HCT116 (cell line): ENCODE data around the gene PPP1R14C. TPM values are rescaled to one million over a fixed set of nuclear protein-coding genes. Genes with fewer than 3 reads are reported as not detected.

ENCODE experiments used
- ATAC-seq: fragments of 200-7000 bp; cut with Tn5 transposase; 2 replicates; pipeline ENCODE4 v1.9.1; 2020; ENCODE audit warnings: mild to moderate bottlenecking, moderate library complexity
- BruUV-seq: library from RNA; stranded (reverse); fragments of 400-500 nt; replicated peaks from 2 replicates; lab custom pipeline; 2021; lab: Mats Ljungman, UMichigan
- CTCF ChIA-PET: fragments of 300-600 bp; sonication (Branson Sonifier 250); formaldehyde crosslinking; loops from one replicate; lab custom pipeline; 2021; ENCODE audit warnings: antibody characterized with exemption; lab: Charles Lee
- POLR2A ChIA-PET: fragments of 300-600, 350-600 bp; sonication (Branson Sonifier 250); formaldehyde crosslinking; loops from one replicate; lab custom pipeline; 2021; ENCODE audit warnings: antibody characterized with exemption; lab: Charles Lee
- RAD21 ChIA-PET, 2 experiments: fragments of 300-600 bp; sonication (Branson Sonifier 250); formaldehyde crosslinking; loops; one replicate each; lab custom pipeline; 2023; ENCODE audit warnings: low total read pairs in 2 of 2; ENCODE audit not compliant: uncharacterized antibody in 2 of 2, unreplicated experiment in 2 of 2, low non-redundant PET in 1 of 2; lab: Charles Lee
- DNase-seq: peaks from one replicate; pipeline ENCODE4 v3.0.0-alpha.2; 2010; ENCODE audit warnings: low read depth, low spot score
- H2AFZ ChIP-seq: fragments of 200-600 bp; shearing (Covaris generic), sonication (generic); 2 replicates; pipeline ENCODE4 v1.6.1; 2017; ENCODE audit warnings: low read depth, mixed run types, mixed read lengths, antibody characterized with exemption, low read length; ENCODE audit not compliant: poor library complexity, severe bottlenecking
- H3K27ac ChIP-seq: 2 replicates; pipeline ENCODE4 v1.5.1; 2012; ENCODE audit warnings: low read depth, low read length
- H3K27me3 ChIP-seq: fragments of 200-600 bp; sonication (generic); 2 replicates; pipeline ENCODE4 v1.6.1; 2016; ENCODE audit warnings: mixed run types, low read length, mixed read lengths; ENCODE audit not compliant: insufficient read depth
- H3K36me3 ChIP-seq, 2 experiments: fragments of 200-500 bp in 1 of 2; fragments of 200-600 bp in 1 of 2; sonication (Bioruptor generic) in 1 of 2; sonication (generic) in 1 of 2; 2 replicates each; pipeline versions ENCODE4 v1.5.1 to v1.6.1; 2014 to 2016; ENCODE audit warnings: low read length in 2 of 2, inconsistent platforms in 1 of 2, mixed read lengths in 1 of 2, mixed run types in 1 of 2; ENCODE audit not compliant: insufficient read depth in 2 of 2, control insufficient read depth in 1 of 2
- H3K4me1 ChIP-seq, 2 experiments: fragments of 200-600 bp in 1 of 2; sonication (generic) in 1 of 2; 2 replicates each; pipeline versions ENCODE4 v1.5.1 to v1.6.1; 2012 to 2017; ENCODE audit warnings: low read length in 2 of 2, inconsistent platforms in 1 of 2, mild to moderate bottlenecking in 1 of 2, mixed read lengths in 1 of 2, mixed run types in 1 of 2, moderate library complexity in 1 of 2; ENCODE audit not compliant: insufficient read depth in 2 of 2, control insufficient read depth in 1 of 2
- H3K4me2 ChIP-seq: fragments of 200-600 bp; sonication (generic); 2 replicates; pipeline ENCODE4 v1.6.1; 2017; ENCODE audit warnings: mixed run types, low read length, mixed read lengths
- H3K4me3 ChIP-seq, 2 experiments: fragments of 200-600 bp in 1 of 2; sonication (generic) in 1 of 2; replicated peaks in 1 of 2; 2 replicates each; pipeline ENCODE4 v1.5.1; 2011 to 2016; ENCODE audit warnings: low read length in 2 of 2, control low read depth in 1 of 2, low read depth in 1 of 2, mild to moderate bottlenecking in 1 of 2, mixed read lengths in 1 of 2, mixed run types in 1 of 2
- H3K79me2 ChIP-seq: fragments of 200-600 bp; sonication (generic); 2 replicates; pipeline ENCODE4 v1.6.1; 2017; ENCODE audit warnings: mild to moderate bottlenecking, mixed run types, low read length, moderate library complexity, mixed read lengths; ENCODE audit not compliant: insufficient read depth
- H3K9ac ChIP-seq: fragments of 200-600 bp; sonication (generic); 2 replicates; pipeline ENCODE4 v1.6.1; 2016; ENCODE audit warnings: low read length, mixed read lengths
- H3K9me2 ChIP-seq: fragments of 200-600 bp; sonication (generic), shearing (Covaris generic); 2 replicates; pipeline ENCODE4 v1.6.1; 2017; ENCODE audit warnings: mixed run types, mild to moderate bottlenecking, moderate library complexity; ENCODE audit not compliant: insufficient read depth
- H3K9me3 ChIP-seq, 2 experiments: fragments of 200-500 bp in 1 of 2; fragments of 200-600 bp in 1 of 2; sonication (Bioruptor generic) in 1 of 2; sonication (generic) in 1 of 2; 2 replicates each; pipeline ENCODE4 v1.6.1; 2014 to 2017; ENCODE audit warnings: low read length in 2 of 2, mixed read lengths in 2 of 2, inconsistent platforms in 1 of 2, low read depth in 1 of 2, mild to moderate bottlenecking in 1 of 2, mixed run types in 1 of 2, moderate library complexity in 1 of 2; ENCODE audit not compliant: control insufficient read depth in 1 of 2, insufficient read depth in 1 of 2
- H4K20me1 ChIP-seq: fragments of 200-600 bp; sonication (generic), shearing (Covaris generic); 2 replicates; pipeline ENCODE4 v1.6.1; 2017; ENCODE audit warnings: mixed run types, mild to moderate bottlenecking, moderate library complexity; ENCODE audit not compliant: insufficient read depth
- EGR1 ChIP-seq: IDR thresholded peaks from 2 replicates; pipeline ENCODE4 v1.6.1; 2012; ENCODE audit warnings: low read depth
- ELF1 ChIP-seq: IDR thresholded peaks from 2 replicates; pipeline ENCODE4 v1.6.1; 2012; ENCODE audit warnings: low read depth, borderline replicate concordance
- FOSL1 ChIP-seq: IDR thresholded peaks from 2 replicates; pipeline ENCODE4 v1.6.1; 2012; ENCODE audit warnings: low read depth
- MAX ChIP-seq: IDR thresholded peaks from 2 replicates; pipeline ENCODE4 v1.6.1; 2012
- POLR2A ChIP-seq: IDR thresholded peaks from 2 replicates; pipeline ENCODE4 v1.7.0; 2011; ENCODE audit warnings: borderline replicate concordance; ENCODE audit not compliant: insufficient read depth, insufficient read length; ENCODE audit errors: extremely low read depth
- RAD21 ChIP-seq: IDR thresholded peaks from 2 replicates; pipeline ENCODE4 v1.6.1; 2012; ENCODE audit warnings: low read depth, mild to moderate bottlenecking
- ZNF274 ChIP-seq: fragments of 200-500 bp; sonication (Bioruptor generic); IDR thresholded peaks from 2 replicates; pipeline ENCODE4 v1.6.1; 2014; ENCODE audit warnings: mild to moderate bottlenecking, low read depth, low read length, inconsistent platforms
- intact Hi-C: fragments of 100-400 bp; cut with micrococcal nuclease; formaldehyde crosslinking; loops from 2 replicates; pipeline ENCODE4 v1.10.0; 2022
- total RNA-seq: library from RNA; stranded (reverse); gene quantifications from one replicate; pipeline ENCODE4 v1.2.1, GENCODE V29; 2021; ENCODE audit not compliant: unreplicated experiment

PPP1R14C gene
- total RNA-seq, 1 experiment from 2014 or later = 7.8 TPM

GRCh38 chr6:150266963-150267685 lies 124.3 kb downstream of the PPP1R14C start:
- H3K9ac ChIP-seq = no peak overlapping the region
- H3K4me2 ChIP-seq = peak overlapping the region; percentile 64
- POLR2A ChIA-PET = interaction anchor here (0.9 to 1.4 kb wide), 2 partner anchors 11 kb away, joined by 3 to 4 read pairs; no protein-coding TSS in a partner anchor
- no peaks in the 10 kb centered on the region for H3K36me3 ChIP-seq
- no peaks in the 10 kb centered on the region for H3K79me2 ChIP-seq
- DNase-seq (no peak), ATAC-seq (no peak)
- H3K4me3 ChIP-seq = no peak overlapping the region
- no peaks in the 10 kb centered on the region for H3K27me3 ChIP-seq
- TF ChIP-seq RAD21 = no peak
- TF ChIP-seq POLR2A = no peak
- no peak for TF ChIP-seq ZNF274
- TF ChIP-seq MAX = no peak
- no TSS peak for BruUV-seq
- H2AFZ ChIP-seq = peak overlapping the region; percentile 75
- intact Hi-C loops = no loop called here
- RAD21 ChIA-PET = no interaction called here
- H3K9me3 ChIP-seq = no peaks in the 10 kb centered on the region
- H3K9me2 ChIP-seq = no peaks in the 10 kb centered on the region
- no peak overlapping the region for H3K27ac ChIP-seq
- peaks cover 16 to 53% of the 10 kb centered on the region in 2 experiments for H3K4me1 ChIP-seq
- H4K20me1 ChIP-seq = no peaks in the 10 kb centered on the region
- CTCF ChIA-PET = no interaction called here

GRCh38 chr6:150267686-150268561 lies 125.1 kb downstream of the PPP1R14C start:
- ATAC-seq (no peak), DNase-seq (no peak)
- ChIA-PET RAD21 (no interaction called here), POLR2A (interaction anchor here (0.9 to 1.4 kb wide), 2 partner anchors 10 to 11 kb away, joined by 3 to 4 read pairs; no protein-coding TSS in a partner anchor), CTCF (interaction anchor here (0.6 kb wide), 1 partner anchor 284 kb away, joined by 3 read pairs; no protein-coding TSS in a partner anchor)
- H4K20me1 ChIP-seq = no peaks in the 10 kb centered on the region
- H3K9ac ChIP-seq = no peak overlapping the region
- H3K4me3 ChIP-seq = no peak overlapping the region
- no peak overlapping the region for H3K27ac ChIP-seq
- intact Hi-C loops = no loop called here
- H3K27me3 ChIP-seq = no peaks in the 10 kb centered on the region
- no peaks in the 10 kb centered on the region for H3K9me3 ChIP-seq
- TF ChIP-seq ELF1 (no peak), FOSL1 (no peak), EGR1 (peak; percentile 88), RAD21 (peak; percentile 18; the same call in 1 of the 2 replicates)
- no peaks in the 10 kb centered on the region for H3K9me2 ChIP-seq
- H3K36me3 ChIP-seq = no peaks in the 10 kb centered on the region
- H3K4me2 ChIP-seq = peak overlapping the region; percentile 64
- peak overlapping the region; percentile 75 for H2AFZ ChIP-seq
- no peaks in the 10 kb centered on the region for H3K79me2 ChIP-seq
- peaks cover 19 to 59% of the 10 kb centered on the region in 2 experiments for H3K4me1 ChIP-seq
- BruUV-seq = no TSS peak
